GM10266 (cell line): ENCODE data around the gene ERRFI1.
"Not testable (repeated sequence)": the region's sequence is repeated elsewhere in the genome, so short reads cannot be mapped to it uniquely, and the experiment has no call there.

Experiments used
- DNase-seq: peaks from one replicate; pipeline ENCODE4 v3.0.0; 2012; ENCODE audit errors: extremely low spot score
- TF ChIP-seq, protein P1 (sequence below): IDR thresholded peaks from 2 replicates; pipeline ENCODE4 v1.5.1; 2012; ENCODE audit warnings: mild to moderate bottlenecking, low read depth; ENCODE audit not compliant: control insufficient read depth, insufficient read depth; ENCODE audit errors: missing control alignments

The ERRFI1 gene

DNA sequence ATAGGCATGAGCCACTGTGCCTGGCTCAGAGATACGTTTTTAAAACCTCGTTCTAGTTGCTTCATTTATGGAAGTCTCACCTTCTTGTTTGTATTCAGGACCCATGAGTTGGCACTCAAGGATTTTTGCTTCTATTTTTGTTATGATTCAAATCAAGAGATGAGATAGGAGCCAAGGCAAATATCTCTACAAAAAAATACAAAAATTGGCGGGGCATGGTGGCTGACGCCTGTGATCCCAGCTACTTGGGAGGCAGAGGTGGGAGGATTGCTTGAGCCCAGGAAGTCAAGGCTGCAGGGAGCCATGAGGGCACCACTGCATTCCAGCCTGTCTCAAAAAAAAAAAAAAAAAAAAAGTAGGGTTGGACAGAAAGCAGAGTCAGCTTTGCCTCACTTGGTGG lies 36.8 kb upstream of the ERRFI1 start:
- DNase-seq = no peak
- TF ChIP-seq, protein P1, sequence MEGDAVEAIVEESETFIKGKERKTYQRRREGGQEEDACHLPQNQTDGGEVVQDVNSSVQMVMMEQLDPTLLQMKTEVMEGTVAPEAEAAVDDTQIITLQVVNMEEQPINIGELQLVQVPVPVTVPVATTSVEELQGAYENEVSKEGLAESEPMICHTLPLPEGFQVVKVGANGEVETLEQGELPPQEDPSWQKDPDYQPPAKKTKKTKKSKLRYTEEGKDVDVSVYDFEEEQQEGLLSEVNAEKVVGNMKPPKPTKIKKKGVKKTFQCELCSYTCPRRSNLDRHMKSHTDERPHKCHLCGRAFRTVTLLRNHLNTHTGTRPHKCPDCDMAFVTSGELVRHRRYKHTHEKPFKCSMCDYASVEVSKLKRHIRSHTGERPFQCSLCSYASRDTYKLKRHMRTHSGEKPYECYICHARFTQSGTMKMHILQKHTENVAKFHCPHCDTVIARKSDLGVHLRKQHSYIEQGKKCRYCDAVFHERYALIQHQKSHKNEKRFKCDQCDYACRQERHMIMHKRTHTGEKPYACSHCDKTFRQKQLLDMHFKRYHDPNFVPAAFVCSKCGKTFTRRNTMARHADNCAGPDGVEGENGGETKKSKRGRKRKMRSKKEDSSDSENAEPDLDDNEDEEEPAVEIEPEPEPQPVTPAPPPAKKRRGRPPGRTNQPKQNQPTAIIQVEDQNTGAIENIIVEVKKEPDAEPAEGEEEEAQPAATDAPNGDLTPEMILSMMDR = no peak

DNA sequence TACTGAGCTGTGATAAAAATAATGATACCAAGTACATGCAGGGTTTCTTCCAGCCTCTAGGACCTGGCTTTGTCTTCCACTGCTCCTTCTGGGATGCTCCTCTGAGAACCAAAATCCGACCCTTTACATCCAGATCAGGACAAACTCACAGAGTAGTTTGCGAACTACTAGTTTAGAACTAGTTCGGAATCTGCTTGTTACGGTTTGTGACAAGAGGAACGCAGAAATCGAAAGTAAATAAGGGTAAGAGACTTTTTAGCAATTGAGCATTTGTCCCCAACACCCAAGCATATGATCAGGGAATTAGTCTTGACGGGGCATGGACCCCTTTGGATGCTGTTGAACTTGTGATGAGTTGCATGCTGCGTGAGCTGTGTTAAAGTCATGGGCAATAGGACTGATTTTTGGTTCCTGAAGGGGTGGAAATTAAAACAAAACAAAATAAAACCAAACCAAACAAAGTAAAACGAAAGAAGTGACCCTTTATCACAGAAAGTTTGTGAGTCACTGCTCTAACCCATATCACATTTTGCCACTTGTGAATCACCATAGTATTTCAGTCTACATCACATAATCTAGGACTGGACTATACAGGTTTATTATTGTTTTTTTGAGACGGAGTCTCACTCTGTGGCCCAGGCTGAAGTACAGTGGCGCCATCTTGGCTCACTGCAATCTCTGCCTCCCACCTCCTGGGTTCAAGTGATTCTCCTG lies 35.7 kb upstream of the ERRFI1 start:
- TF ChIP-seq, protein P1 = no peak
- DNase-seq = no peak

DNA sequence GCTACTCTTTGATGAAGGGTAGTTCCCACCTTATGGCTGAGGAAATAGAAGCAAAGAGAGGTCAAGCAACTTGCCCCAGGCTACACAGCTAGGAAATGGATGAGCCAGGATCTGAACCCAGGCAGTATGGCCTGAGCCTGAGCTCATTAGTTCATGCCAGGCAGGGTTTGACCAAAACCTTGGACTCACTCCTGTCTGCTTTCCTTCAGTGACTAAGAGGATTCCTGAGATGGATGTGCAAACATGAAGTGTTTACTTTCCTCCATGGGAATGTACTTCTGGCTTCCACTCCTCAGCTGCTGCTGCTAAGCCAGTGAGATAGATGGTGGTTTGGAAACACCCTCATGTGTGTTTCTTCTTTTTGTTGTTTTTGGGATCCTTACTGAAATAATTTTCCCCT lies 35.1 kb upstream of the ERRFI1 start:
- no peak for DNase-seq
- TF ChIP-seq, protein P1 = no peak

DNA sequence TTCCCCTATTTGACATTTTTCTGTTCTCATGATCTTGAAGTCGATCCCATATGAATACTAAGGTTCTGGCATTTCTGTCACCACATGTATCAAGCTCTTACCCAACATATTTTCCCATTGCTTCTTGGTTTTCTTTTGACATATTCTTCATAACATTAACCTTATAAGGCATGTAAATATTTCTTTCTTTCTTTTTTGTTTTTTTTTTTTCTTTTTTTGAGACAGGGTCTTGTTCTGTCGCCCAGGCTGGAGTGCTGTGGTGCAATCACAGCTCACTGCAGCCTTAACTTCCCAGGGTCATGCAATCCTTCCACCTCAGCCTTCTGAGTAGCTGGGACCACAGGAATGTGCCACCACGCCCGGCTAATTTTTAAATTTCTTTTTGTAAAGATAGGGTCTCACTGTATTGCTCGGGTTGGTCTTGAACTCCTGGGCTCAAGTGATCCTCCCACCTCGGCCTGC lies 33.1 kb upstream of the ERRFI1 start:
- DNase-seq = no peak
- TF ChIP-seq, protein P1 = no peak

DNA sequence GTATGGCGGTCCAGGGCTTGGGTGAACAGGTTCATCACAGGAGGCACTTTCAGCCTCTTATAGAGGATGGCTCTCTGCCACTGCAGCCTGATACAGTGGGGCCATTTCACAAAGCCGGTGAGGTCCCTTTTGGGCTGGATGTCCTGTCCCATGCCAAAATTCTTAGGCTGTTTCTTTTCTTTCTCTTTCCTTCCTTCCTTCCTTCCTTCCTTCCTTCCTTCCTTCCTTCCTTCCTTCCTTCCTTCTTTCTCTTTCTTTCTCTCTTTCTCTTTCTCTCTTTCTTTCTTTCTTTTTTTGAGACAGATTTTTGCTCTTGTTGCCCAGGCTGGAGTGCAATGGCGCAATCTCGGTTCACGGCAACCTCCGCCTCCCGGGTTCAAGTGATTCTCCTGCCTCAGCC lies 31.7 kb upstream of the ERRFI1 start:
- not testable (repeated sequence) for DNase-seq

DNA sequence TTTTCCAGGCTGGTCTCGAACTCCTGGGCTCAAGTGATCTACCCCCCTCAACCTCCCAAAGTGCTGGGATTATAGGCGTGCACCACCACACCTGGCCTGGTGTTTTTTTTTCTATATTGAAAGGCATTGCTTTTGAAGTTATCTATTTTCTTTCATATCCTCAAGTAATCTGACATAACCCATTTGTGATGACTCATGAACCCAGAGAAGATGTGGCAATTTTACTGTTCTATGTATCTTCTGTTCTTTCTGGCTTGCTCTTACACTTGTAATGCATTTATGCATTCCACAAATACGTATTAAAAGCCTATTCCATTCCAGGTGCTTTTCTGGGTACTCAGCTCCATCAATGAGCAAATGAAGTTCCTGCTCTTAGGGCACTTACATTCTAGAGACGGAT lies 29.9 kb upstream of the ERRFI1 start:
- no peak for DNase-seq
- TF ChIP-seq, protein P1 = no peak

GRCh38 chr1:8053878-8054567 lies 27.9 kb upstream of the ERRFI1 start:
- TF ChIP-seq, protein P1 = no peak
- no peak for DNase-seq
